CD4-positive, alpha-beta T cell (primary cell): Measurements from ENCODE around the gene KRT12. TPM values are rescaled to one million over a fixed set of nuclear protein-coding genes. Genes with fewer than 3 reads are reported as not detected.
"Not testable (repeated sequence)": the region's sequence is repeated elsewhere in the genome, so short reads cannot be mapped to it uniquely, and the experiment has no call there.

Experiments used
- ATAC-seq: fragments of 200-7000 bp; cut with Tn5 transposase; one replicate; pipeline ENCODE4 v1.10.0; 2022; ENCODE audit warnings: mild to moderate bottlenecking; ENCODE audit not compliant: poor library complexity
- CTCF ChIA-PET: fragments of 350-600 bp; sonication (Branson Sonifier 250); formaldehyde crosslinking; loops from one replicate; lab custom pipeline; 2021; ENCODE audit warnings: antibody characterized with exemption, inconsistent platforms; lab: Charles Lee
- POLR2A ChIA-PET: fragments of 350-600 bp; sonication (Branson Sonifier 250); formaldehyde crosslinking; loops from one replicate; lab custom pipeline; 2021; ENCODE audit warnings: antibody characterized with exemption, inconsistent platforms; lab: Charles Lee
- DNase-seq, 14 experiments: peaks; one replicate each; pipeline ENCODE4 v3.0.0-alpha.2; 2013 to 2020; ENCODE audit warnings: mixed read lengths in 2 of 14
- H3K27ac ChIP-seq, 2 donors: one replicate each; pipeline versions ENCODE4 v1.5.1 to v1.7.0; 2013; ENCODE audit warnings: low read length in 2 of 2, low read depth in 1 of 2, mild to moderate bottlenecking in 1 of 2
- H3K27me3 ChIP-seq, 2 experiments: 1 replicate in 1 of 2; 2 replicates in 1 of 2; pipeline versions ENCODE4 v1.6.1 to v1.7.0; 2013; ENCODE audit warnings: low read length in 2 of 2, control low read depth in 1 of 2, mild to moderate bottlenecking in 1 of 2, moderate library complexity in 1 of 2; ENCODE audit not compliant: insufficient read depth in 2 of 2, control insufficient read depth in 1 of 2
- H3K36me3 ChIP-seq: one replicate; pipeline ENCODE4 v1.6.1; 2013; ENCODE audit warnings: low read length, control low read depth; ENCODE audit not compliant: insufficient read depth
- H3K4me1 ChIP-seq: one replicate; pipeline ENCODE4 v1.6.1; 2013; ENCODE audit warnings: low read length, control low read depth; ENCODE audit not compliant: insufficient read depth
- H3K4me3 ChIP-seq: one replicate; pipeline ENCODE4 v1.5.1; 2013; ENCODE audit warnings: mild to moderate bottlenecking, low read length, moderate library complexity
- H3K9me3 ChIP-seq, 2 experiments: 1 replicate in 1 of 2; 2 replicates in 1 of 2; pipeline versions ENCODE4 v1.6.1 to v1.7.0; 2013; ENCODE audit warnings: low read length in 2 of 2, mild to moderate bottlenecking in 2 of 2, control low read depth in 1 of 2, moderate library complexity in 1 of 2; ENCODE audit not compliant: control insufficient read depth in 1 of 2, insufficient read depth in 1 of 2
- H3K27ac Mint-ChIP-seq: one replicate; pipeline ENCODE4 v1.8.0; 2020; ENCODE audit warnings: mixed read lengths
- H3K27me3 Mint-ChIP-seq: one replicate; pipeline ENCODE4 v1.8.0; 2021; ENCODE audit warnings: mixed read lengths
- H3K36me3 Mint-ChIP-seq: one replicate; pipeline ENCODE4 v1.8.0; 2021; ENCODE audit warnings: low read depth, mixed read lengths
- H3K4me1 Mint-ChIP-seq: one replicate; pipeline ENCODE4 v1.8.0; 2021; ENCODE audit warnings: low read depth, mixed read lengths
- H3K4me3 Mint-ChIP-seq: one replicate; pipeline ENCODE4 v1.8.0; 2020; ENCODE audit warnings: mild to moderate bottlenecking, mixed read lengths
- H3K9me3 Mint-ChIP-seq: one replicate; pipeline ENCODE4 v1.8.0; 2020; ENCODE audit warnings: mixed read lengths
- intact Hi-C, 2 experiments: fragments of 100-400 bp; cut with DNase I in 1 of 2; cut with micrococcal nuclease in 1 of 2; formaldehyde crosslinking; loops; one replicate each; pipeline versions ENCODE4 v1.15.1 to v1.9.0; 2023 to 2025; cut with DNase I, micrococcal nuclease
- total RNA-seq, 174 experiments: library from RNA in 2 of 174; stranded (reverse) in 2 of 174; gene quantifications; one replicate each; pipeline ENCODE4 v1.2.3 and lab custom pipeline; 2021 to 2026
- TF ChIP-seq, protein P1 (sequence below): fragments of 200-600 bp; IDR thresholded peaks from one replicate; pipeline ENCODE4 v1.8.0; 2022; ENCODE audit warnings: antibody characterized with exemption, mild to moderate bottlenecking

The KRT12 gene
- total RNA-seq, 2 experiments from 2014 or later = not detected

DNA sequence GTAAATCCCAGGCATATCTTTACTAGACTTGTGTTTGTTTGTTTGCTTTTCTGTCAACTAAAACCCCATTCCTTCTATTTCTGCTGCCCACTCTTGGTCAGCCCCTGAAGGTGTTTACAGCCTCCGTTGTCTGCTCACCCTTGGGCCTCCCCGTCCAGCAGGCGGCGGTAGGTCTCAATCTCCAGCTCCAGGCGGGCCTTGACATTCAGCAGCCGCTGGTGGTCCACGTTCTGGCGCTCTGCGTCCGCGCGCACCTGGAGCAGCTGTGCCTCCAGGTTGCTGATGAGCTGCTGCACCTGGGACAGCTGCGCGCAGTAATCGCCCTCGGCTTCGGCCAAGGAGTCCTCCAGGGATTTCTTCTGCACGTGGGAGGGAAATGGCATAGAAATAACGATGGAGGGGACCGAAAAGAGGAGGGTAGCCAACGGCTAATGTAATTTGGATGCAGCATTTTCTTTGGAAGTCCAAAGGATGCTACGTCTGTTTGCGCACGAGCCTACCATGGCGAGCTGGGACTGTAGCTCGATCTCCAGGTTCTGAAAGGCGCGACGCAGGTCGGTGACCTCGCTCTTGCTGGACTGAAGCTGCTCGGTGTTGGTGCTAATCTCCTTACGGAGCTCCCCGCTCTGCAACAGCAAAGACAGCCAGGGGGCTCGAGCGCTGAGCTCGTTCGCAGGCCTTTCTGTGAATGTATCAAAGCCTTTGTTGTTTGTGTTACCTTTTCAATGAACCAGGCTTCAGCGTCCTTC, 3.9 kb downstream of the KRT12 start:
- no peaks in the 10 kb centered on the region for H3K36me3 Mint-ChIP-seq
- Histone ChIP-seq H3K4me1 (no peaks in the 10 kb centered on the region), H3K4me3 (no peak overlapping the region), H3K36me3 (no peaks in the 10 kb centered on the region), H3K27me3 (peaks cover 5 to 11% of the 10 kb centered on the region in 2 experiments), H3K9me3 (no peaks in the 10 kb centered on the region), H3K27ac (no peak overlapping the region)
- TF ChIP-seq, protein P1, sequence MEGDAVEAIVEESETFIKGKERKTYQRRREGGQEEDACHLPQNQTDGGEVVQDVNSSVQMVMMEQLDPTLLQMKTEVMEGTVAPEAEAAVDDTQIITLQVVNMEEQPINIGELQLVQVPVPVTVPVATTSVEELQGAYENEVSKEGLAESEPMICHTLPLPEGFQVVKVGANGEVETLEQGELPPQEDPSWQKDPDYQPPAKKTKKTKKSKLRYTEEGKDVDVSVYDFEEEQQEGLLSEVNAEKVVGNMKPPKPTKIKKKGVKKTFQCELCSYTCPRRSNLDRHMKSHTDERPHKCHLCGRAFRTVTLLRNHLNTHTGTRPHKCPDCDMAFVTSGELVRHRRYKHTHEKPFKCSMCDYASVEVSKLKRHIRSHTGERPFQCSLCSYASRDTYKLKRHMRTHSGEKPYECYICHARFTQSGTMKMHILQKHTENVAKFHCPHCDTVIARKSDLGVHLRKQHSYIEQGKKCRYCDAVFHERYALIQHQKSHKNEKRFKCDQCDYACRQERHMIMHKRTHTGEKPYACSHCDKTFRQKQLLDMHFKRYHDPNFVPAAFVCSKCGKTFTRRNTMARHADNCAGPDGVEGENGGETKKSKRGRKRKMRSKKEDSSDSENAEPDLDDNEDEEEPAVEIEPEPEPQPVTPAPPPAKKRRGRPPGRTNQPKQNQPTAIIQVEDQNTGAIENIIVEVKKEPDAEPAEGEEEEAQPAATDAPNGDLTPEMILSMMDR = no peak
- no peak overlapping the region for H3K27ac Mint-ChIP-seq
- CTCF ChIA-PET = no interaction called here
- ATAC-seq (no peak), DNase-seq (peak in 1 of 14 experiments; percentile 5)
- intact Hi-C loops = no loop called here
- POLR2A ChIA-PET = no interaction called here
- no peak overlapping the region for H3K4me3 Mint-ChIP-seq
- no peaks in the 10 kb centered on the region for H3K4me1 Mint-ChIP-seq
- no peaks in the 10 kb centered on the region for H3K9me3 Mint-ChIP-seq
- peaks cover 35% of the 10 kb centered on the region for H3K27me3 Mint-ChIP-seq

GRCh38 chr17:40859536-40859935, 7.5 kb downstream of the KRT12 start:
- intact Hi-C loops = loop anchor here (5.0 kb wide), 3 partner anchors 57 to 788 kb away; no protein-coding TSS in a partner anchor

GRCh38 chr17:40858667-40859066, 8.4 kb downstream of the KRT12 start:
- ATAC-seq, H3K9me3 Mint-ChIP-seq, H3K4me1 ChIP-seq, POLR2A ChIA-PET, DNase-seq, H3K4me1 Mint-ChIP-seq, H3K4me3 ChIP-seq, H3K27ac ChIP-seq, H3K9me3 ChIP-seq, H3K4me3 Mint-ChIP-seq, H3K27ac Mint-ChIP-seq, H3K36me3 Mint-ChIP-seq, H3K36me3 ChIP-seq, H3K27me3 ChIP-seq, CTCF ChIA-PET: not testable (repeated sequence)
- H3K27me3 Mint-ChIP-seq = peaks cover 21% of the 10 kb centered on the region
- intact Hi-C loops = loop anchor here (5.0 kb wide), 3 partner anchors 56 to 789 kb away; no protein-coding TSS in a partner anchor

More at GRCh38 chr17:40859536-40859935, 7.5 kb downstream of the KRT12 start:
- Mint-ChIP-seq H3K27me3 (peaks cover 19% of the 10 kb centered on the region), H3K4me3 (no peak overlapping the region), H3K36me3 (no peaks in the 10 kb centered on the region), H3K9me3 (no peaks in the 10 kb centered on the region), H3K4me1 (peaks cover 4% of the 10 kb centered on the region), H3K27ac (no peak overlapping the region)
- H3K27ac ChIP-seq = no peak overlapping the region
- ATAC-seq (no peak), DNase-seq (no peak)
- no peaks in the 10 kb centered on the region for H3K36me3 ChIP-seq
- TF ChIP-seq, protein P1 = no peak
- ChIA-PET POLR2A (interaction anchor here (1.0 kb wide), 1 partner anchor 12 kb away, joined by 3 read pairs; no protein-coding TSS in a partner anchor), CTCF (no interaction called here)
- H3K4me3 ChIP-seq = no peak overlapping the region
- H3K27me3 ChIP-seq = peaks cover 0 to 5% of the 10 kb centered on the region in 2 experiments
- H3K9me3 ChIP-seq = no peaks in the 10 kb centered on the region
- H3K4me1 ChIP-seq = no peaks in the 10 kb centered on the region
